ENCODE results near the gene ETV5. TPM values are rescaled to one million over a fixed set of nuclear protein-coding genes. Genes with fewer than 3 reads are reported as not detected.
"Not testable (repeated sequence)": the region's sequence is repeated elsewhere in the genome, so short reads cannot be mapped to it uniquely, and the experiment has no call there.

Gene ETV5
- total RNA-seq, 2 experiments from 2014 or later = 1.1 to 1.5 TPM

DNA sequence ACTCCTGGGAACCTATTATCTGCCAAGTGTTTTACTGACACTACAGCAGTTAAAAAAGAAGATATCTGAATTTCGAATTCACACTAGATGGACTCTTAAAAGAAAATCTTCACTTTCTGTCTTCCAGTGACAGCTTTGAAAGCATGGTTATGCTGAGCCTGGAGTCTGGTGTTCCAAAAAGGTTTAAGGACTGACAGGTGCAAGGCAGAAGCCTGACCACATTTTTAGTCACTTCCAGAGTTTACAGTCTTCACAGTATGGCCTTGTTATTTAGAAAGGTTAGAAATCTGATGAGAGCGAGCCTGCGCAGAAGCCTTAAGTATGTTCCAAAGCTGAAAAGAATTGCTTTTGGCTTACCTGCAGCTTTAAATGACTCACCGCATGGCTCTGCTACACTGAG is 59.9 kb downstream of the ETV5 start:
- Mint-ChIP-seq H3K9me3 (no peaks in the 10 kb centered on the region), H3K27me3 (ENCODE audit: low read depth) (peaks cover 2% of the 10 kb centered on the region), H3K4me1 (ENCODE audit: low read depth) (no peaks in the 10 kb centered on the region), H3K4me3 (no peak overlapping the region), H3K27ac (no peak overlapping the region), H3K36me3 (ENCODE audit: low read depth) (no peaks in the 10 kb centered on the region)
- no peak for DNase-seq
- intact Hi-C loops (cut with micrococcal nuclease) = no loop called here
- CTCF ChIA-PET = interaction anchor here (1.2 kb wide), 1 partner anchor 164 kb away, joined by 3 read pairs; no protein-coding TSS in a partner anchor

DNA sequence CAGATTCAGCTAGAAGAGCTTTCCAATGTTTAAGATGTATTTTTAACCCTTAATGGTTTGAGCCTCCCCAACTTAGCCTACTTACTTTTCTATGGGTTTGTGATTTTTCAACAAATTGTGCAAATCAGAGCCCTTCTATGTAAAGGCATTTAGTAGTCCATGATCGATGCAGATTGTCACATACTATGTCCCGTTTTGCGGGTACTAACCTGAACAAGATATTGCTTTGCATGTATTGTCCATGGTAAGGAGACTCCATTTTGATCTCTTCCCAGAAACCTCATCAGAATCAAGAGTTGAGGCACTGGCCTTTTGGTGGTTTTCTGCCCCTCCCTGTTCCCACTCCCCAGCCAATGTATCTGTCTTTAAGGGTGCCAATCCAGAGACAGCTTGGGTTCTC is 60.8 kb downstream of the ETV5 start:
- H3K27me3 Mint-ChIP-seq (ENCODE audit: low read depth) = peaks cover 5% of the 10 kb centered on the region
- no peak overlapping the region for H3K27ac Mint-ChIP-seq
- CTCF ChIA-PET = no interaction called here
- intact Hi-C loops (cut with micrococcal nuclease) = no loop called here
- H3K4me1 Mint-ChIP-seq (ENCODE audit: low read depth) = no peaks in the 10 kb centered on the region
- no peak for DNase-seq
- H3K4me3 Mint-ChIP-seq = no peak overlapping the region
- no peaks in the 10 kb centered on the region for H3K9me3 Mint-ChIP-seq
- no peaks in the 10 kb centered on the region for H3K36me3 Mint-ChIP-seq (ENCODE audit: low read depth)

DNA sequence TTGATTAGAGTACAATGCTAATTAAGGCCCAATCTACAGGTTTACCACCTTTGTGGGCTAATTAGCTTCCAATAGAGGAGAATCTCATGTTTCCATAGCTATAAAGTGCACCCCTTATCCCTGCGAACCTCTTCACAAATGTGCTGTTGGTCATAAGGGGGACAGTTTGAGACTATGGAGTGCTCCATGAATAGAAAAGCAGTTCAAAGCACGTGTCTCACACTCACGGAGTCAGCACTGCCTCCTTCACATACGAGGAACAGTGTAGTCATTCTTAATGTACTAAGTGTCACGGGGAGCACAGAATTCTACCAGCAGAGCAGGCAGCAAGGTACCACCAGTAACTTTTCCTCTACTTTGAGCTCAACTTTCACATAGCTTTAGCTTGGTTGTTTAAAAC is 62.1 kb downstream of the ETV5 start:
- CTCF ChIA-PET = no interaction called here
- Mint-ChIP-seq H3K9me3 (no peaks in the 10 kb centered on the region), H3K27me3 (ENCODE audit: low read depth) (peaks cover 7% of the 10 kb centered on the region), H3K4me3 (no peak overlapping the region), H3K4me1 (ENCODE audit: low read depth) (no peaks in the 10 kb centered on the region), H3K36me3 (ENCODE audit: low read depth) (no peaks in the 10 kb centered on the region), H3K27ac (no peak overlapping the region)
- intact Hi-C loops (cut with micrococcal nuclease) = no loop called here
- DNase-seq = no peak

DNA sequence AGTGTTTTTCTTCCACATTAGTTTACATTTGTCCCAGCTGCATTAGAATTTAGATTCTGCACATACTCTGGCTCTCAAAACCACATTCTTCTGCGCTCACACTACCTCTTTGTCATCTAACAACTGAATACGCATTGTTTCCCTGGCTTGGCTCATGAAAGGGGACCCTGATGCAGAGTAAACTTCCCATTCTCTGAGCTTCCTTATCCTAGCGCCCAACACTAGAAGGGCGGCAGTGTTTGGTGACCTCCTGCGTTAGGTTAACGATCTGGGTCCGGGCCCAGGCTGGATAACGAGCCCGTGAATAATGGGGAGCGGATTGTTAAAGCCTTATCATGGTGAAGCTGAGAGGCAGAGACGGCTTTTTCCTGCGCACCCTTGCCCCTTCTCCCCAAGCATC is 63.9 kb downstream of the ETV5 start:
- Mint-ChIP-seq H3K4me3 (no peak overlapping the region), H3K4me1 (ENCODE audit: low read depth) (no peaks in the 10 kb centered on the region), H3K27me3 (ENCODE audit: low read depth) (peaks cover 14% of the 10 kb centered on the region), H3K36me3 (ENCODE audit: low read depth) (no peaks in the 10 kb centered on the region), H3K27ac (no peak overlapping the region), H3K9me3 (no peaks in the 10 kb centered on the region)
- CTCF ChIA-PET = interaction anchor here (1.2 kb wide), 1 partner anchor 8 kb away, joined by 3 read pairs; no protein-coding TSS in a partner anchor
- no peak for DNase-seq
- intact Hi-C loops (cut with micrococcal nuclease) = no loop called here

DNA sequence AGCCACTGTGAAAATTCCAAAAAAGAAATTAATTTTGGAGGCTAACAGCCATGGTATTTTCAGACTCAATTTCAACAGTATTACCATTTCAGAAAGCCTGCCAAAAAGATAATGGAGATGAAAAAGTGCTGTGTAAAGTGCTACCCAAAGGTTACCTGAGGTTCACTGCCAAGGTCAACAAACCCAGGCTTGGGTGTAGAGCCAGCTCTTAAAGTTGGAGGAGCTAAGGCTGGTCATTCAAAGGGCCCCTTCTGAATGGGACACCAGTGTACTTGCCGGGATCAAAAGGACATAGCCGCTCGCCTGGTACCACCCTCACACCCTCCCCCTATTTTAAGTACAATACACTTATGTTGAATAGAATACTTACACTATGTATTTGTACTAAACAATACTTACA is 64.5 kb downstream of the ETV5 start:
- intact Hi-C loops (cut with micrococcal nuclease) = no loop called here
- Mint-ChIP-seq H3K4me1 (ENCODE audit: low read depth) (no peaks in the 10 kb centered on the region), H3K4me3 (no peak overlapping the region), H3K27ac (no peak overlapping the region), H3K36me3 (ENCODE audit: low read depth) (no peaks in the 10 kb centered on the region), H3K9me3 (no peaks in the 10 kb centered on the region), H3K27me3 (ENCODE audit: low read depth) (peaks cover 16% of the 10 kb centered on the region)
- CTCF ChIA-PET = interaction anchor here (1.2 kb wide), 1 partner anchor 8 kb away, joined by 3 read pairs; no protein-coding TSS in a partner anchor
- no peak for DNase-seq

DNA sequence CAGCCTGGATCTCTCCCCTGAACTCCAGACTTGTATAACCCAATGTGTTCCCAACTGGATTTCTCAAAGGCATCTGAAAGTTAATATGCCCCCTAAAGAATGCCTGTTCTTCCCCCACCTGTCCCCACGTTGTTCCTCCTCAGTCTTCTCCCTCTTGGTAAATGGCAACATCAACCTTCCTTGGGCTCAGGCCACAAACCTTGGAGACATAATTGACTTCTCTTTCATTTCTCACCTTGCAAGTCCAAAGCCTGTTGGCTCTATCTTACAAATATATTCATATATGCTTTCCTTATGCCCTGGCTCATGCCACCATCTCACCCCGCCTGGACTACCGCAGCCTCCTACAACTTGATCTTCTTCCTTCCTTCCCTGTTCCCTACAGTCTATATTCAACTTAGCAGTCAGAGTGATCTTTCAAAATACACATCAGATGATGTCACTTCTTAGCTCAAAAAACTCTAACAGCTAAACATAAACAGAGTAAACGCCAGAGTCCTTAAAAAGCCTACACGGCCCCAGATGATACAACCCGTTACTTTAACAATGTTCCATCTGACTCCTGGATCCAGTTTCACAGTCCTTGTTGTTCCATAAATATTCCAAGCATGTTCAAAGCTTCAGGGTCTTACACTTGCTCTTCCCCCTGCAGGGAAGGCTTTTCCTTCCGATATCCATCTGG is 66.2 kb downstream of the ETV5 start:
- Mint-ChIP-seq H3K36me3 (ENCODE audit: low read depth) (no peaks in the 10 kb centered on the region), H3K27me3 (ENCODE audit: low read depth) (peaks cover 22% of the 10 kb centered on the region), H3K4me1 (ENCODE audit: low read depth) (no peaks in the 10 kb centered on the region), H3K27ac (no peak overlapping the region), H3K4me3 (no peak overlapping the region), H3K9me3 (no peaks in the 10 kb centered on the region)
- DNase-seq = no peak
- intact Hi-C loops (cut with micrococcal nuclease) = no loop called here
- CTCF ChIA-PET = no interaction called here

DNA sequence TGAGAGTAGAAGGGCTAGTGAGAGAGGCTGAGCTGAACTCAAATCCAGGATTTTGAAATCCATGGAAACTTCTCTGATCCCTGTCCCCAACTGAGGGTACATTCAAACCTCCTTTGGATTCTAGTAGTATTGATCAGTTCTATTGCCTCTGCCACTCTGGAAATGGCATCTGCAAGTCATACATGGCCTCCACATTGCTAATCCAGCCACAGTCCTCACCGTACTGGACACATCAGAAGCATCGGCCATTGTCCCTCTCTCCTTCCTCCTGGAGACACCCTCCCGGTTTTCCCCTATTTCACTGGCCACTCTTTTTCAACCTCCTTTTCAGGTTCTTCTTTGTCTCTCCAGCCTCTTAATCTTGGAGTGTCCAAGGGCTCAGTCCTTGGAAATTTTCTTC is 66.9 kb downstream of the ETV5 start:
- CTCF ChIA-PET = no interaction called here
- DNase-seq = no peak
- intact Hi-C loops (cut with micrococcal nuclease) = no loop called here
- no peaks in the 10 kb centered on the region for H3K4me1 Mint-ChIP-seq (ENCODE audit: low read depth)
- no peaks in the 10 kb centered on the region for H3K9me3 Mint-ChIP-seq
- peaks cover 22% of the 10 kb centered on the region for H3K27me3 Mint-ChIP-seq (ENCODE audit: low read depth)
- H3K36me3 Mint-ChIP-seq (ENCODE audit: low read depth) = no peaks in the 10 kb centered on the region
- no peak overlapping the region for H3K27ac Mint-ChIP-seq
- H3K4me3 Mint-ChIP-seq = no peak overlapping the region

DNA sequence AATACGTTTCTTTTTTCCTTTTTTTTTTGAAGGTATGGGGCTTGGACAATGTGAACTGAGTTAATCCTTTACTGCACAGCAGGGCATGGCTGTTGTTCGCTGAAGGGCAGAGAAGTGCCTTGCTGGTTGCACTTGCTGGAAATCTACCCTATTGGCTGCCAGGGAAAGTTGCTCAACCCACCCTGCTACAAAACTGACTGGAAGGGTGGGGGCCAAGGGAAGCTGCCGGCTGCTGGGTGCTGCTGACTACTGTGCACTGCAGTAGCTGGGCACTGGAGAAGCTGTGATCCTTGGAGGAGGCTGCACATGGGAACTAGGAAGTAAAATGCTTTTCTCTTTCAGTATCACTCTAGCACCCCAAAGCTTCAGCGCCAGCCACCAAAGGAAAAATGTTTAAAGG is 70.5 kb downstream of the ETV5 start:
- CTCF ChIA-PET = no interaction called here
- Mint-ChIP-seq H3K27me3 (ENCODE audit: low read depth) (peaks cover 22% of the 10 kb centered on the region), H3K4me3 (no peak overlapping the region), H3K27ac (no peak overlapping the region), H3K4me1 (ENCODE audit: low read depth) (no peaks in the 10 kb centered on the region), H3K36me3 (ENCODE audit: low read depth) (no peaks in the 10 kb centered on the region), H3K9me3 (no peaks in the 10 kb centered on the region)
- no peak for DNase-seq
- intact Hi-C loops (cut with micrococcal nuclease) = no loop called here

DNA sequence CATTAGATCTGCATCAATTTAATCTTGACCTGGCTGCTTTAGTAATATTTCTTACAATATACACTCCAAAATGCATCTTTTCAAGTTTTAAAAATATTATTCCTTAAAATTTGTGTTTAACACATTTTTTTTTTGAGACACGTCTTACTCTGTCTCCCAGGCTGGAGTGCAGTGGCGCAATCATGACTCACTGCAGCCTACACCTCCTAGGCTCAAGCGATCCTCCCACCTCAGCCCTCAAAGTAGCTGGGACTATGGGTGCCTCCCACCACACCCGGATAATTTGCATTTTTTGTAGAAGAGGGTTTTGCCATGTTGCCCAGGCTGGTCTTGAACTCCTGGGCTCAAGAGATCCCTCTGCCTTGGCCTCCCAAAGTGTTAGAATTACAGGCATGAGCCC is 73.6 kb downstream of the ETV5 start:
- CTCF ChIA-PET = no interaction called here
- no peaks in the 10 kb centered on the region for H3K4me1 Mint-ChIP-seq (ENCODE audit: low read depth)
- H3K36me3 Mint-ChIP-seq (ENCODE audit: low read depth) = no peaks in the 10 kb centered on the region
- H3K27ac Mint-ChIP-seq = no peak overlapping the region
- intact Hi-C loops (cut with micrococcal nuclease) = no loop called here
- no peak overlapping the region for H3K4me3 Mint-ChIP-seq
- DNase-seq = no peak
- peaks cover 16% of the 10 kb centered on the region for H3K27me3 Mint-ChIP-seq (ENCODE audit: low read depth)
- H3K9me3 Mint-ChIP-seq = no peaks in the 10 kb centered on the region

DNA sequence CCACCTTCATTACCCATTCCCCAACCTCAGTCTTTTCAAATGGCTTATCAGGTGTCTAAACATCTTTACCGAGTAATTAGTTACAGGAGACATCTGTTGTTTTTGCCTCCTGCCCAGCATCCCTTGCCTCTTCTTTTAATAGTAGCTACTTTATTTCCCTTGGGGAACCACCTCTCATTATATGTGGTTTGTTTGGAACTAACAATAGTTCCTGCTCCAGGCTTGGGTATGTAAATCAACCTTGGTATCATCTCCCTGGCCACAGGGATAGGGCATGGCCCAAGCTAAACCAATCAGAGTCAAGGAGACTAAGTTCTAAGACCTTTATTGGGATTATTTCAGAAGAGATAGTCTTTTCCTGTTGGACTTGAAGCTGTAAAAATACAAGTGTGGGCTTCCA is 76.6 kb downstream of the ETV5 start:
- intact Hi-C loops (cut with micrococcal nuclease) = no loop called here
- no peak overlapping the region for H3K27ac Mint-ChIP-seq
- H3K36me3 Mint-ChIP-seq (ENCODE audit: low read depth) = no peaks in the 10 kb centered on the region
- peaks cover 8% of the 10 kb centered on the region for H3K27me3 Mint-ChIP-seq (ENCODE audit: low read depth)
- no peak for DNase-seq
- no peak overlapping the region for H3K4me3 Mint-ChIP-seq
- H3K9me3 Mint-ChIP-seq = no peaks in the 10 kb centered on the region
- H3K4me1 Mint-ChIP-seq (ENCODE audit: low read depth) = no peaks in the 10 kb centered on the region
- CTCF ChIA-PET = no interaction called here

DNA sequence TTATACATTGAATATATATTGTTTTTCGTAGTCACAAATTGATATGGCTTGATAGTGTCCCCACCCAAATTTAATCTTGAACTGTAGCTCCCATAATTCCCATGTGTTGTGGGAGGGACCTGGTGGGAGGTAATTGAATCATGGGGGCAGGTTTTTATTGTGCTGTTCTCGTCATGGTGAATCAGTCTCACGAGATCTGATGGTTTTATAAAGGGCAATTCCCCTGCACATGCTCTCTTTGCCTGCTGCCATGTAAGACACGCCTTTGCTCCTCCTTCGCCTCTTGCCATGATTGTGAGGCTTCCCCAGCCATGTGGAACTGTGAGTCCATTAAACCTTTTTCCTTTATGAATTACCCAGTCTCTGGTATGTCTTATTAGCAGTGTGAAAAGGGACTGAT is 82.9 kb downstream of the ETV5 start:
- intact Hi-C loops (cut with micrococcal nuclease) = not testable (repeated sequence)

DNA sequence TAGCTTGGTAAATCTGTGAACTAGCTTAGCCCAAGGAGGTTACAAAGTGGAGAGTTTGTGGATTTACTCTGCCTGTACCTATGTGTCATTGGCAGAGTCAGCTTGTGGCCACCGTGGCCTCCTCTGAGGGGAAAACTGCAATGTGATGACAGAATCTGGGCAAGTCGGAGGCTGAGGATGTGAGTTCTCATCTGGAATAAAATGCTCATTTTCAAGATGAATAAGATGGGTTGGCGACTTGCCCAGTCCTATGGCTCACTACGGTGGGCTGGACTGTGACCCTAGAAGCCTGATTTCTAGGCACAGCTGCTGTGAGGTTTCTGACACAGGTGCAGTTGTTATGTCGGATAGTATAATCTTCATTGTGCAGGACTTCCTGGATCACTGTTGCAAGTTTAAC is 83.7 kb downstream of the ETV5 start:
- Mint-ChIP-seq H3K9me3 (no peaks in the 10 kb centered on the region), H3K4me1 (ENCODE audit: low read depth) (peaks cover 7% of the 10 kb centered on the region), H3K27me3 (ENCODE audit: low read depth) (peaks cover 13% of the 10 kb centered on the region), H3K36me3 (ENCODE audit: low read depth) (no peaks in the 10 kb centered on the region), H3K27ac (no peak overlapping the region), H3K4me3 (no peak overlapping the region)
- intact Hi-C loops (cut with micrococcal nuclease) = no loop called here
- CTCF ChIA-PET = interaction anchor here (0.8 to 1.1 kb wide), 2 partner anchors 48 to 217 kb away, joined by 3 read pairs; no protein-coding TSS in a partner anchor
- DNase-seq = peak; percentile 63

More for the DNA sequence above, 82.9 kb downstream of the ETV5 start:
- H3K36me3 Mint-ChIP-seq (ENCODE audit: low read depth); H3K9me3 Mint-ChIP-seq; H3K4me3 Mint-ChIP-seq; H3K4me1 Mint-ChIP-seq (ENCODE audit: low read depth); DNase-seq; H3K27ac Mint-ChIP-seq: not testable (repeated sequence)
- H3K27me3 Mint-ChIP-seq (ENCODE audit: low read depth) = peaks cover 14% of the 10 kb centered on the region
- CTCF ChIA-PET = interaction anchor here (0.6 kb wide), 1 partner anchor 1124 kb away, joined by 3 read pairs; no protein-coding TSS in a partner anchor

DNA sequence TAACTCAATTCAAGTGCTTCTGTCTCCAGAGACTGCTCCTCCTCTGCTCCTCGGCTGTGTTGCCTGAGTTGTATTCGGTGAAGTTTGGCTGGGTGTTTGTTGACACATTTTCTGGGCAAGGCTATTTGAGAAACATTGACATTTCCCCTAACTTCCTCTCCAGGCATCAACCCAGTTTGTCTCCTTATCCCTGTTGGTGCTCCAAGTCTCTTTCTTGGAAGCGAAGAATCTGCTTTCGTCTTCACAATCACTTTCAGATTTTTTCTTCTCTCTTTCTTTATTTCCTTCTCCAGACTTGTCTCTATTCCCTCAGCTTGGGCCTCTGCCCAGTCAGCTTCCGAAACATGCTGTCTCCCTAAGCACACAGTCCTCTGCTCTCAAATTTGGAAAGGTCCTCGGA is 84.7 kb downstream of the ETV5 start:
- no peak for DNase-seq
- peaks cover 9% of the 10 kb centered on the region for H3K27me3 Mint-ChIP-seq (ENCODE audit: low read depth)
- intact Hi-C loops (cut with micrococcal nuclease) = no loop called here
- no peak overlapping the region for H3K4me3 Mint-ChIP-seq
- H3K9me3 Mint-ChIP-seq = no peaks in the 10 kb centered on the region
- no peaks in the 10 kb centered on the region for H3K36me3 Mint-ChIP-seq (ENCODE audit: low read depth)
- H3K27ac Mint-ChIP-seq = no peak overlapping the region
- peaks cover 7% of the 10 kb centered on the region for H3K4me1 Mint-ChIP-seq (ENCODE audit: low read depth)
- CTCF ChIA-PET = no interaction called here
